HepG2 (cell line): ENCODE data around the gene PLK4.

Experiments
- BRF2 ChIP-seq: sonication (generic); formaldehyde crosslinking; IDR thresholded peaks from 2 replicates; pipeline ENCODE4 v1.8.1; 2022; ENCODE audit warnings: mild to moderate bottlenecking, missing genetic modification reagents
- CTCF ChIP-seq: sonication (generic); formaldehyde crosslinking; IDR thresholded peaks from 2 replicates; pipeline ENCODE4 v1.5.0; 2020; ENCODE audit warnings: mild to moderate bottlenecking, missing genetic modification reagents, moderate library complexity
- ETV6 ChIP-seq: sonication (generic); formaldehyde crosslinking; conservative IDR thresholded peaks from 2 replicates; pipeline ENCODE4 v1.4.0; 2020; ENCODE audit warnings: missing genetic modification reagents
- FOXP4 ChIP-seq: sonication (generic); formaldehyde crosslinking; IDR thresholded peaks from 2 replicates; pipeline ENCODE4 v1.4.0; 2020; ENCODE audit warnings: missing genetic modification reagents
- PREB ChIP-seq: sonication (generic); formaldehyde crosslinking; IDR thresholded peaks from 2 replicates; pipeline ENCODE4 v1.4.0; 2020; ENCODE audit warnings: missing genetic modification reagents
- TEAD2 ChIP-seq: sonication (generic); formaldehyde crosslinking; IDR thresholded peaks from 2 replicates; pipeline ENCODE4 v1.9.0; 2021; ENCODE audit warnings: missing genetic modification reagents
- THAP11 ChIP-seq: IDR thresholded peaks from 2 replicates; pipeline ENCODE4 v1.6.1; 2016; ENCODE audit warnings: missing biosample characterization, missing genetic modification reagents
- ZMYM3 ChIP-seq: sonication (generic); formaldehyde crosslinking; IDR thresholded peaks from 2 replicates; pipeline ENCODE4 v1.5.1; 2020; ENCODE audit warnings: mild to moderate bottlenecking, missing genetic modification reagents

- TF ChIP-seq CTCF (CRISPR knock-in tag) (no peak), ETV6 (no peak), ZMYM3 (CRISPR knock-in tag) (no peak), FOXP4 (no peak), THAP11 (no peak), PREB (CRISPR knock-in tag) (no peak), TEAD2 (CRISPR knock-in tag) (no peak), BRF2 (CRISPR knock-in tag) (no peak)
Measured at GRCh38 chr4:127896069-127896468, 15.4 kb downstream of the PLK4 start.
